Activated T-helper 9 cell treated with anti-CD3 and anti-CD28 coated beads, Interleukin-2, amount 50 U/mL, for 16 hours (primary cell): ENCODE data around the gene RAB31.

ENCODE experiments used
- DNase-seq: peaks from one replicate; pipeline ENCODE4 v3.0.0-alpha.2; 2020; ENCODE audit warnings: low read depth

The RAB31 gene

GRCh38 chr18:9714266-9715087 is 6.4 kb downstream of the RAB31 start:
- DNase-seq = no peak

GRCh38 chr18:9715088-9715343 is 6.9 kb downstream of the RAB31 start:
- no peak for DNase-seq

GRCh38 chr18:9715978-9716774 is 8.1 kb downstream of the RAB31 start:
- DNase-seq = no peak

- no peak for DNase-seq
Measured at GRCh38 chr18:9716780-9717563, 8.9 kb downstream of the RAB31 start.

- DNase-seq = no peak
Measured at GRCh38 chr18:9719421-9719981, 11.4 kb downstream of the RAB31 start.

GRCh38 chr18:9720327-9720726 is 12.2 kb downstream of the RAB31 start:
- DNase-seq = no peak

- no peak for DNase-seq
Measured at GRCh38 chr18:9721893-9722550, 13.9 kb downstream of the RAB31 start.

- DNase-seq = no peak
Measured at GRCh38 chr18:9722691-9723090, 14.6 kb downstream of the RAB31 start.

- no peak for DNase-seq
Measured at GRCh38 chr18:9724797-9725585, 16.9 kb downstream of the RAB31 start.

GRCh38 chr18:9726175-9726574 is 18.1 kb downstream of the RAB31 start:
- DNase-seq = no peak

- no peak for DNase-seq
Measured at GRCh38 chr18:9726936-9727335, 18.8 kb downstream of the RAB31 start.

- no peak for DNase-seq
Measured at GRCh38 chr18:9730786-9731185, 22.7 kb downstream of the RAB31 start.

GRCh38 chr18:9731380-9731779 is 23.3 kb downstream of the RAB31 start:
- DNase-seq = no peak

- no peak for DNase-seq
Measured at GRCh38 chr18:9732031-9732430, 23.9 kb downstream of the RAB31 start.

GRCh38 chr18:9734189-9734588 is 26.1 kb downstream of the RAB31 start:
- DNase-seq = no peak

GRCh38 chr18:9735238-9735637 is 27.1 kb downstream of the RAB31 start:
- DNase-seq = no peak

- DNase-seq = no peak
Measured at GRCh38 chr18:9735879-9736278, 27.8 kb downstream of the RAB31 start.

GRCh38 chr18:9736286-9736835 is 28.3 kb downstream of the RAB31 start:
- DNase-seq = no peak

GRCh38 chr18:9737006-9737405 is 28.9 kb downstream of the RAB31 start:
- DNase-seq = no peak

- DNase-seq = no peak
Measured at GRCh38 chr18:9737472-9738121, 29.5 kb downstream of the RAB31 start.
